Panc1 (cell line): ENCODE measurements around the gene INPP5D. TPM values are rescaled to one million over a fixed set of nuclear protein-coding genes. Genes with fewer than 3 reads are reported as not detected.

ENCODE experiments used
- ATAC-seq: fragments of 200-7000 bp; cut with Tn5 transposase; 2 replicates; pipeline ENCODE4 v1.9.1; 2020; ENCODE audit warnings: mild to moderate bottlenecking, moderate library complexity
- BruUV-seq: library from RNA; stranded (reverse); fragments of 400-500 nt; replicated peaks from 2 replicates; lab custom pipeline; 2021; lab: Mats Ljungman, UMichigan
- CTCF ChIA-PET: fragments of 300-600 bp; sonication (Branson Sonifier 250); formaldehyde crosslinking; loops from one replicate; lab custom pipeline; 2022; ENCODE audit warnings: antibody characterized with exemption; lab: Charles Lee
- POLR2A ChIA-PET: fragments of 300-600 bp; sonication (Branson Sonifier 250); formaldehyde crosslinking; loops from one replicate; lab custom pipeline; 2022; ENCODE audit warnings: antibody characterized with exemption; lab: Charles Lee
- DNase-seq: peaks from one replicate; pipeline ENCODE4 v3.0.0-alpha.2; 2010; ENCODE audit warnings: low read depth, low spot score
- H3K27ac ChIP-seq: 2 replicates; pipeline ENCODE4 v1.5.1; 2011; ENCODE audit warnings: mild to moderate bottlenecking, low read length, inconsistent platforms
- H3K27me3 ChIP-seq: fragments of 200-500 bp; sonication (Bioruptor generic); 2 replicates; pipeline ENCODE4 v1.6.0; 2014; ENCODE audit warnings: low read length, inconsistent platforms; ENCODE audit not compliant: control insufficient read depth, insufficient read depth
- H3K36me3 ChIP-seq: fragments of 200-500 bp; sonication (Bioruptor generic); 2 replicates; pipeline ENCODE4 v1.5.1; 2014; ENCODE audit warnings: inconsistent platforms, mild to moderate bottlenecking, low read length, moderate library complexity; ENCODE audit not compliant: control insufficient read depth, insufficient read depth
- H3K4me1 ChIP-seq: 2 replicates; pipeline ENCODE4 v1.5.1; 2011; ENCODE audit warnings: inconsistent platforms, mild to moderate bottlenecking, low read length, moderate library complexity; ENCODE audit not compliant: control insufficient read depth, insufficient read depth
- H3K4me3 ChIP-seq, 2 experiments: 2 replicates each; pipeline ENCODE4 v1.5.1; 2011 to 2012; ENCODE audit warnings: low read depth in 2 of 2, low read length in 2 of 2, mild to moderate bottlenecking in 2 of 2, inconsistent platforms in 1 of 2, moderate library complexity in 1 of 2
- H3K9me3 ChIP-seq: fragments of 200-500 bp; sonication (Bioruptor generic); 2 replicates; pipeline ENCODE4 v1.5.1; 2014; ENCODE audit warnings: low read depth, mild to moderate bottlenecking, inconsistent platforms, low read length, moderate library complexity; ENCODE audit not compliant: control insufficient read depth, insufficient read depth
- CTCF ChIP-seq: fragments of 450-650 bp; IDR thresholded peaks from 2 replicates; pipeline ENCODE4 v1.5.1; 2017; ENCODE audit warnings: mild to moderate bottlenecking
- POLR2AphosphoS5 ChIP-seq: IDR thresholded peaks from 2 replicates; pipeline ENCODE4 v1.6.1; 2012; ENCODE audit warnings: mild to moderate bottlenecking, low read depth, low read length, moderate library complexity
- SIN3A ChIP-seq: IDR thresholded peaks from 2 replicates; pipeline ENCODE4 v1.6.1; 2012; ENCODE audit warnings: low read depth, mild to moderate bottlenecking, low read length, moderate library complexity, borderline replicate concordance; ENCODE audit not compliant: insufficient read depth
- TCF7L2 ChIP-seq: IDR thresholded peaks from 2 replicates; pipeline ENCODE4 v1.6.1; 2011; ENCODE audit warnings: mild to moderate bottlenecking, low read depth, low read length, inconsistent platforms
- in situ Hi-C: cut with HindIII; loops from 2 replicates; pipeline ENCODE4 v1.10.0; 2016; ENCODE audit warnings: low sequenced_read_pairs, low pct_unique_long_range_greater_than_20kb
- intact Hi-C: fragments of 100-400 bp; cut with micrococcal nuclease; formaldehyde crosslinking; loops from one replicate; pipeline ENCODE4 v1.10.0; 2022; ENCODE audit not compliant: unreplicated experiment
- total RNA-seq: library from RNA; stranded (reverse); gene quantifications from one replicate; pipeline ENCODE4 v1.2.1, GENCODE V29; 2021; ENCODE audit not compliant: unreplicated experiment
- TF ChIP-seq, protein P1 (sequence below), 2 experiments: IDR thresholded peaks; 2 replicates each; pipeline ENCODE4 v1.6.1; 2011 to 2012; ENCODE audit warnings: low read depth in 2 of 2, control low read depth in 1 of 2, low read length in 1 of 2, mild to moderate bottlenecking in 1 of 2, moderate library complexity in 1 of 2; ENCODE audit not compliant: insufficient read depth in 1 of 2

The INPP5D gene
- total RNA-seq, 1 experiment from 2014 or later = 0.39 TPM

DNA sequence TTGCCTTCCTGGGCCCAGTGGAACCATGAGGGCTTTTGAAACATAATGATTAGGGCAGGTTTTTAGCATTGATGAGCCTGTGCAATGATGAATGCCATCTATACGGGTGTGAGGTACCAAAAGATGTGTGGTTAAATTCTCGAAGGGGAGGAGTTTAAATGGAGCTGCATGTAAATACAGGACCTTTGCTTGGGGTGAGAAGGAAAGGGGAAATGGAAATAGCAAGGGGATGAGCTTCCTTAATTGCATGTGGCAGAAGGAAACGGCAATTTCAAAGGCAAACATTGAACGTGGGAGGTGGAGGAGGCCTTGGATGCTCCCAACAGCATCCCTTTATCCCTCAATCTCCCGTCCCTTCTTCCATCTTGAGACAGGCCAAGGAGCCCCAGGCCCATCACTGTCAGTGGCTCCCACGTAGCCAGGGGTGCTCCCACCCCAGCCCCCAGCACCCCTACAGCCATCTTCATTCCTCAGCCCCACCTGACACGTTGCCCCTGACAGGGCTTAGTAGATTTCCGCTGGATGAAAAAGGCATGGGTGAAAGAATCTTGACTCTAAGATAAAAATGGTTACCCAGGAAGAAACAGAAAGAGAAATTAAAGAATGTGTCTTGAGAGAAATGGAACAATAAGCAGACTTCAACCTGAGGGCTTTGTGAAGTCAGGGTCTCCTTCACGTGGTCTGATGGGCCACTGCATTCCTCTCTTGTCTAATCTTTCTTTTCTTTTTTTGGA lies 32.5 kb downstream of the INPP5D start:
- DNase-seq (no peak), ATAC-seq (no peak)
- Histone ChIP-seq H3K36me3 (no peaks in the 10 kb centered on the region), H3K27me3 (no peaks in the 10 kb centered on the region), H3K9me3 (no peaks in the 10 kb centered on the region), H3K27ac (no peak overlapping the region), H3K4me1 (no peaks in the 10 kb centered on the region), H3K4me3 (no peak overlapping the region)
- in situ Hi-C loops (no loop called here), intact Hi-C loops (no loop called here)
- TF ChIP-seq SIN3A (no peak), TCF7L2 (no peak), POLR2AphosphoS5 (no peak), CTCF (no peak)
- TF ChIP-seq, protein P1, sequence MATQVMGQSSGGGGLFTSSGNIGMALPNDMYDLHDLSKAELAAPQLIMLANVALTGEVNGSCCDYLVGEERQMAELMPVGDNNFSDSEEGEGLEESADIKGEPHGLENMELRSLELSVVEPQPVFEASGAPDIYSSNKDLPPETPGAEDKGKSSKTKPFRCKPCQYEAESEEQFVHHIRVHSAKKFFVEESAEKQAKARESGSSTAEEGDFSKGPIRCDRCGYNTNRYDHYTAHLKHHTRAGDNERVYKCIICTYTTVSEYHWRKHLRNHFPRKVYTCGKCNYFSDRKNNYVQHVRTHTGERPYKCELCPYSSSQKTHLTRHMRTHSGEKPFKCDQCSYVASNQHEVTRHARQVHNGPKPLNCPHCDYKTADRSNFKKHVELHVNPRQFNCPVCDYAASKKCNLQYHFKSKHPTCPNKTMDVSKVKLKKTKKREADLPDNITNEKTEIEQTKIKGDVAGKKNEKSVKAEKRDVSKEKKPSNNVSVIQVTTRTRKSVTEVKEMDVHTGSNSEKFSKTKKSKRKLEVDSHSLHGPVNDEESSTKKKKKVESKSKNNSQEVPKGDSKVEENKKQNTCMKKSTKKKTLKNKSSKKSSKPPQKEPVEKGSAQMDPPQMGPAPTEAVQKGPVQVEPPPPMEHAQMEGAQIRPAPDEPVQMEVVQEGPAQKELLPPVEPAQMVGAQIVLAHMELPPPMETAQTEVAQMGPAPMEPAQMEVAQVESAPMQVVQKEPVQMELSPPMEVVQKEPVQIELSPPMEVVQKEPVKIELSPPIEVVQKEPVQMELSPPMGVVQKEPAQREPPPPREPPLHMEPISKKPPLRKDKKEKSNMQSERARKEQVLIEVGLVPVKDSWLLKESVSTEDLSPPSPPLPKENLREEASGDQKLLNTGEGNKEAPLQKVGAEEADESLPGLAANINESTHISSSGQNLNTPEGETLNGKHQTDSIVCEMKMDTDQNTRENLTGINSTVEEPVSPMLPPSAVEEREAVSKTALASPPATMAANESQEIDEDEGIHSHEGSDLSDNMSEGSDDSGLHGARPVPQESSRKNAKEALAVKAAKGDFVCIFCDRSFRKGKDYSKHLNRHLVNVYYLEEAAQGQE (IDR thresholded peaks at IDR 0.05; ENCODE audit: insufficient read depth in 1 of 2, low read depth in 2 of 2, low read length in 1 of 2) = no peak
- ChIA-PET POLR2A (interaction anchor here (0.6 to 0.7 kb wide), 3 partner anchors 10 to 762 kb away, joined by 3 to 6 read pairs (median 5); no protein-coding TSS in a partner anchor), CTCF (no interaction called here)
- BruUV-seq = no TSS peak

GRCh38 chr2:233093166-233093448 lies 33.0 kb downstream of the INPP5D start:
- H3K4me3 ChIP-seq = no peak overlapping the region
- intact Hi-C loops = no loop called here
- BruUV-seq = no TSS peak
- no peaks in the 10 kb centered on the region for H3K36me3 ChIP-seq
- CTCF ChIA-PET = no interaction called here
- DNase-seq = no peak
- H3K27ac ChIP-seq = no peak overlapping the region
- H3K9me3 ChIP-seq = no peaks in the 10 kb centered on the region
- POLR2A ChIA-PET = interaction anchor here (0.6 kb wide), 2 partner anchors 11 to 257 kb away, joined by 5 to 6 read pairs; no protein-coding TSS in a partner anchor
- ATAC-seq = no peak
- no peaks in the 10 kb centered on the region for H3K4me1 ChIP-seq
- H3K27me3 ChIP-seq = no peaks in the 10 kb centered on the region
- TF ChIP-seq POLR2AphosphoS5 = no peak
- no peak for TF ChIP-seq CTCF
- TF ChIP-seq, protein P1 (IDR thresholded peaks at IDR 0.05; ENCODE audit: insufficient read depth in 1 of 2, low read depth in 2 of 2, low read length in 1 of 2) = no peak
- TF ChIP-seq TCF7L2 = no peak
- no peak for TF ChIP-seq SIN3A
- in situ Hi-C loops = no loop called here
